ENCODE results near the gene RASGRP3.

RASGRP3 gene

GRCh38 chr2:33535421-33535820 lies 59.0 kb downstream of the RASGRP3 start:
- no peak overlapping the region for H3K4me2 ChIP-seq (ENCODE audit: low read length)
- H2AFZ ChIP-seq = no peak overlapping the region
- no peaks in the 10 kb centered on the region for H3K9me3 ChIP-seq (ENCODE audit: control insufficient read depth, low read length)
- no peak for TF ChIP-seq CTCF (IDR thresholded peaks at IDR 0.05)
- H3K79me2 ChIP-seq = no peaks in the 10 kb centered on the region
- H3K27me3 ChIP-seq (ENCODE audit: control insufficient read depth, insufficient read depth, low read length) = no peaks in the 10 kb centered on the region
- no peaks in the 10 kb centered on the region for H3K36me3 ChIP-seq (ENCODE audit: control insufficient read depth, insufficient read depth, low read length)
- H3K4me1 ChIP-seq = no peaks in the 10 kb centered on the region
- H3K9ac ChIP-seq = no peak overlapping the region
- no peak overlapping the region for H3K27ac ChIP-seq
- H3K4me3 ChIP-seq (ENCODE audit: low read depth, low read length) = no peak overlapping the region

- no peaks in the 10 kb centered on the region for H3K79me2 ChIP-seq
- no peaks in the 10 kb centered on the region for H3K9me3 ChIP-seq (ENCODE audit: control insufficient read depth, low read length)
- no peaks in the 10 kb centered on the region for H3K4me1 ChIP-seq
- no peak for TF ChIP-seq CTCF (IDR thresholded peaks at IDR 0.05)
- H2AFZ ChIP-seq = no peak overlapping the region
- H3K9ac ChIP-seq = no peak overlapping the region
- no peak overlapping the region for H3K4me3 ChIP-seq (ENCODE audit: low read depth, low read length)
- no peak overlapping the region for H3K27ac ChIP-seq
- H3K27me3 ChIP-seq (ENCODE audit: control insufficient read depth, insufficient read depth, low read length) = no peaks in the 10 kb centered on the region
- no peak overlapping the region for H3K4me2 ChIP-seq (ENCODE audit: low read length)
- H3K36me3 ChIP-seq (ENCODE audit: control insufficient read depth, insufficient read depth, low read length) = no peaks in the 10 kb centered on the region
Measured at GRCh38 chr2:33541243-33541642, 64.8 kb downstream of the RASGRP3 start.

GRCh38 chr2:33550206-33550605 lies 73.8 kb downstream of the RASGRP3 start:
- H3K4me2 ChIP-seq (ENCODE audit: low read length) = no peak overlapping the region
- no peak overlapping the region for H3K9ac ChIP-seq
- no peak overlapping the region for H2AFZ ChIP-seq
- TF ChIP-seq CTCF (IDR thresholded peaks at IDR 0.05) = no peak
- no peaks in the 10 kb centered on the region for H3K4me1 ChIP-seq
- H3K36me3 ChIP-seq (ENCODE audit: control insufficient read depth, insufficient read depth, low read length) = no peaks in the 10 kb centered on the region
- H3K4me3 ChIP-seq (ENCODE audit: low read depth, low read length) = no peak overlapping the region
- no peaks in the 10 kb centered on the region for H3K27me3 ChIP-seq (ENCODE audit: control insufficient read depth, insufficient read depth, low read length)
- H3K27ac ChIP-seq = no peak overlapping the region
- no peaks in the 10 kb centered on the region for H3K79me2 ChIP-seq
- no peaks in the 10 kb centered on the region for H3K9me3 ChIP-seq (ENCODE audit: control insufficient read depth, low read length)

- no peaks in the 10 kb centered on the region for H3K27me3 ChIP-seq (ENCODE audit: control insufficient read depth, insufficient read depth, low read length)
- no peak for TF ChIP-seq CTCF (IDR thresholded peaks at IDR 0.05)
- H3K9me3 ChIP-seq (ENCODE audit: control insufficient read depth, low read length) = no peaks in the 10 kb centered on the region
- no peak overlapping the region for H3K4me2 ChIP-seq (ENCODE audit: low read length)
- no peak overlapping the region for H3K27ac ChIP-seq
- no peak overlapping the region for H2AFZ ChIP-seq
- no peaks in the 10 kb centered on the region for H3K79me2 ChIP-seq
- H3K9ac ChIP-seq = no peak overlapping the region
- H3K4me3 ChIP-seq (ENCODE audit: low read depth, low read length) = no peak overlapping the region
- no peaks in the 10 kb centered on the region for H3K4me1 ChIP-seq
- H3K36me3 ChIP-seq (ENCODE audit: control insufficient read depth, insufficient read depth, low read length) = no peaks in the 10 kb centered on the region
Measured at GRCh38 chr2:33552758-33553461, 76.5 kb downstream of the RASGRP3 start.

GRCh38 chr2:33555681-33556080 lies 79.2 kb downstream of the RASGRP3 start:
- Histone ChIP-seq H3K79me2 (no peaks in the 10 kb centered on the region), H3K9ac (no peak overlapping the region), H3K4me1 (no peaks in the 10 kb centered on the region), H3K4me2 (ENCODE audit: low read length) (no peak overlapping the region), H3K36me3 (ENCODE audit: control insufficient read depth, insufficient read depth, low read length) (no peaks in the 10 kb centered on the region), H3K27me3 (ENCODE audit: control insufficient read depth, insufficient read depth, low read length) (no peaks in the 10 kb centered on the region), H3K27ac (no peak overlapping the region), H3K4me3 (ENCODE audit: low read depth, low read length) (no peak overlapping the region), H2AFZ (no peak overlapping the region), H3K9me3 (ENCODE audit: control insufficient read depth, low read length) (no peaks in the 10 kb centered on the region)
- TF ChIP-seq CTCF (IDR thresholded peaks at IDR 0.05) = no peak

Data from parathyroid adenoma (tissue), 2 donors.